Measurements from ENCODE around the gene TMEM100. TPM values are rescaled to one million over a fixed set of nuclear protein-coding genes. Genes with fewer than 3 reads are reported as not detected.

Gene TMEM100
- total and polyA plus RNA-seq, 10 of the 15 experiments (the other 5 are each of a cell fraction or from before 2014, with no cell fraction given), result not detected

DNA sequence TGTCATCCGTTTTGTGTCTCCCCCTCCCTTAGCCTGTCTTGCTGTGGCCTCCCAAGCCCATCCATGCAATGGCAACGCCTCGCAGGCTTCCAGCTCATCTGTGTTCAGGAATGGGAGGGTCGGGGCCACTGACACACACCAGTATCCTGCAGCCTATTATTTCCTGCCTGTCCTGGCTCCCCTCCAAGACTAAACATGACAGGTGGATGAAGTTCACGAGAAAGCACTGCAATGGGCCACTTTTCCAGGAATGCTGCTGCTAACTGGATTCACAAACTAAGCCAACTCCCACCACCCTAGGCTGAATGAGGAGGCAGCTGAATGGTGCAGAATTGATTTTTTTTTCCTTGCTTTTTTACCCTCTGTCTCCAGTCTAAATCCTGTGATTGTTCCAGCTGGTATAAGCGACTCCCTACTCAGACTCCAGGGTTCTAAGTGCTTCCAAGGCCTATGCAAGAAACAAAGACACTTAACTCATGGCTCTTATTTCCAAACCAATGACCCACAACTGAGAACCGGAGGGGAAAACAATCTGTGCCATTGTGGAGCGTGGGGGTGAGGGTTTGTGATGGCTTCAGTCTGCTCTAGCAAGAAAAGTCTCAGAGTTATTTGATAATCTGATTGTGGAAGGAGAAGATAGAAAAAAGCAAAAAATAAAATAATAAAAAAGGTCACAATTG is 23.3 kb downstream of the TMEM100 start:
- FAIRE-seq, result no peak
- Histone ChIP-seq H3K9me3 (replicated peaks; ENCODE audit: control insufficient read depth, insufficient read depth, low read length) (no peaks in the 10 kb centered on the region; the same call in 2 of the 3 replicates), H3K4me1 (ENCODE audit: control insufficient read depth, insufficient read depth, low read length) (no peaks in the 10 kb centered on the region), H3K4me3 (no peak overlapping the region), H3K79me2 (ENCODE audit: control insufficient read depth, insufficient read depth, low read length) (no peaks in the 10 kb centered on the region), H3K4me2 (ENCODE audit: control insufficient read depth, insufficient read depth) (no peak overlapping the region), H3K27me3 (replicated peaks in 1 of 2; ENCODE audit: control insufficient read depth in 2 of 2, insufficient read depth in 2 of 2, low read length in 1 of 2) (no peaks in the 10 kb centered on the region), H3K36me3 (ENCODE audit: control insufficient read depth in 2 of 2, insufficient read depth in 2 of 2, low read length in 1 of 2) (no peaks in the 10 kb centered on the region), H3K27ac (ENCODE audit: control insufficient read depth, insufficient read depth) (no peak overlapping the region), H3K9ac (ENCODE audit: control insufficient read depth, insufficient read depth, low read length) (no peak overlapping the region), H4K20me1 (ENCODE audit: control insufficient read depth, insufficient read depth) (no peaks in the 10 kb centered on the region), H2AFZ (ENCODE audit: control insufficient read depth, low read depth, low read length) (no peak overlapping the region)
- no peak for ATAC-seq
- in situ Hi-C loops (cut with MboI) (no loop called here), intact Hi-C loops (cut with micrococcal nuclease; ENCODE audit: unreplicated experiment) (no loop called here)
- BruUV-seq (replicated peaks), result no TSS peak
- no peak for DNase-seq (ENCODE audit: low read depth, low spot score)
- POLR2A ChIA-PET, result no interaction called here
- SMC1A ChIA-PET (ENCODE audit: uncharacterized antibody, unreplicated experiment), result interaction anchor here (0.6 kb wide), 2 partner anchors 625 to 1046 kb away, joined by 3 read pairs; no protein-coding TSS in a partner anchor
- WGBS (ENCODE audit: insufficient coverage, insufficient replicate concordance, low lambda C conversion rate, missing lambda C conversion rate), result under 1% methylated on average over 8 of the region's 8 CpGs
- RAD21 ChIA-PET (ENCODE audit: unreplicated experiment), result no interaction called here
- CTCF ChIA-PET, result no interaction called here
- no peak for TF ChIP-seq GATAD2B (conservative IDR thresholded peaks at IDR 0.05; ENCODE audit: low read depth)
- TF ChIP-seq RB1 (IDR thresholded peaks at IDR 0.05; ENCODE audit: borderline replicate concordance), result no peak
- TF ChIP-seq, protein P1, sequence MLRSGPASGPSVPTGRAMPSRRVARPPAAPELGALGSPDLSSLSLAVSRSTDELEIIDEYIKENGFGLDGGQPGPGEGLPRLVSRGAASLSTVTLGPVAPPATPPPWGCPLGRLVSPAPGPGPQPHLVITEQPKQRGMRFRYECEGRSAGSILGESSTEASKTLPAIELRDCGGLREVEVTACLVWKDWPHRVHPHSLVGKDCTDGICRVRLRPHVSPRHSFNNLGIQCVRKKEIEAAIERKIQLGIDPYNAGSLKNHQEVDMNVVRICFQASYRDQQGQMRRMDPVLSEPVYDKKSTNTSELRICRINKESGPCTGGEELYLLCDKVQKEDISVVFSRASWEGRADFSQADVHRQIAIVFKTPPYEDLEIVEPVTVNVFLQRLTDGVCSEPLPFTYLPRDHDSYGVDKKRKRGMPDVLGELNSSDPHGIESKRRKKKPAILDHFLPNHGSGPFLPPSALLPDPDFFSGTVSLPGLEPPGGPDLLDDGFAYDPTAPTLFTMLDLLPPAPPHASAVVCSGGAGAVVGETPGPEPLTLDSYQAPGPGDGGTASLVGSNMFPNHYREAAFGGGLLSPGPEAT (IDR thresholded peaks at IDR 0.05; ENCODE audit: low read depth), result no peak
- no peak for TF ChIP-seq RAD51 (IDR thresholded peaks at IDR 0.05)
- no peak for TF ChIP-seq IKZF1 (conservative IDR thresholded peaks at IDR 0.05)
- TF ChIP-seq RFX5 (IDR thresholded peaks at IDR 0.05; ENCODE audit: low read depth, low read length), result no peak
- TF ChIP-seq, protein P2, sequence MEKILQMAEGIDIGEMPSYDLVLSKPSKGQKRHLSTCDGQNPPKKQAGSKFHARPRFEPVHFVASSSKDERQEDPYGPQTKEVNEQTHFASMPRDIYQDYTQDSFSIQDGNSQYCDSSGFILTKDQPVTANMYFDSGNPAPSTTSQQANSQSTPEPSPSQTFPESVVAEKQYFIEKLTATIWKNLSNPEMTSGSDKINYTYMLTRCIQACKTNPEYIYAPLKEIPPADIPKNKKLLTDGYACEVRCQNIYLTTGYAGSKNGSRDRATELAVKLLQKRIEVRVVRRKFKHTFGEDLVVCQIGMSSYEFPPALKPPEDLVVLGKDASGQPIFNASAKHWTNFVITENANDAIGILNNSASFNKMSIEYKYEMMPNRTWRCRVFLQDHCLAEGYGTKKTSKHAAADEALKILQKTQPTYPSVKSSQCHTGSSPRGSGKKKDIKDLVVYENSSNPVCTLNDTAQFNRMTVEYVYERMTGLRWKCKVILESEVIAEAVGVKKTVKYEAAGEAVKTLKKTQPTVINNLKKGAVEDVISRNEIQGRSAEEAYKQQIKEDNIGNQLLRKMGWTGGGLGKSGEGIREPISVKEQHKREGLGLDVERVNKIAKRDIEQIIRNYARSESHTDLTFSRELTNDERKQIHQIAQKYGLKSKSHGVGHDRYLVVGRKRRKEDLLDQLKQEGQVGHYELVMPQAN (conservative IDR thresholded peaks at IDR 0.05), result no peak
- TF ChIP-seq, protein P3, sequence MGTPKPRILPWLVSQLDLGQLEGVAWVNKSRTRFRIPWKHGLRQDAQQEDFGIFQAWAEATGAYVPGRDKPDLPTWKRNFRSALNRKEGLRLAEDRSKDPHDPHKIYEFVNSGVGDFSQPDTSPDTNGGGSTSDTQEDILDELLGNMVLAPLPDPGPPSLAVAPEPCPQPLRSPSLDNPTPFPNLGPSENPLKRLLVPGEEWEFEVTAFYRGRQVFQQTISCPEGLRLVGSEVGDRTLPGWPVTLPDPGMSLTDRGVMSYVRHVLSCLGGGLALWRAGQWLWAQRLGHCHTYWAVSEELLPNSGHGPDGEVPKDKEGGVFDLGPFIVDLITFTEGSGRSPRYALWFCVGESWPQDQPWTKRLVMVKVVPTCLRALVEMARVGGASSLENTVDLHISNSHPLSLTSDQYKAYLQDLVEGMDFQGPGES (IDR thresholded peaks at IDR 0.05), result no peak
- TF ChIP-seq, protein P4, sequence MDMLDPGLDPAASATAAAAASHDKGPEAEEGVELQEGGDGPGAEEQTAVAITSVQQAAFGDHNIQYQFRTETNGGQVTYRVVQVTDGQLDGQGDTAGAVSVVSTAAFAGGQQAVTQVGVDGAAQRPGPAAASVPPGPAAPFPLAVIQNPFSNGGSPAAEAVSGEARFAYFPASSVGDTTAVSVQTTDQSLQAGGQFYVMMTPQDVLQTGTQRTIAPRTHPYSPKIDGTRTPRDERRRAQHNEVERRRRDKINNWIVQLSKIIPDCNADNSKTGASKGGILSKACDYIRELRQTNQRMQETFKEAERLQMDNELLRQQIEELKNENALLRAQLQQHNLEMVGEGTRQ (IDR thresholded peaks at IDR 0.05; ENCODE audit: borderline replicate concordance, low read depth, low read length), result no peak
- no peak for TF ChIP-seq SIX5 (IDR thresholded peaks at IDR 0.05; ENCODE audit: low read depth, low read length, severe bottlenecking)
- TF ChIP-seq, protein P5, sequence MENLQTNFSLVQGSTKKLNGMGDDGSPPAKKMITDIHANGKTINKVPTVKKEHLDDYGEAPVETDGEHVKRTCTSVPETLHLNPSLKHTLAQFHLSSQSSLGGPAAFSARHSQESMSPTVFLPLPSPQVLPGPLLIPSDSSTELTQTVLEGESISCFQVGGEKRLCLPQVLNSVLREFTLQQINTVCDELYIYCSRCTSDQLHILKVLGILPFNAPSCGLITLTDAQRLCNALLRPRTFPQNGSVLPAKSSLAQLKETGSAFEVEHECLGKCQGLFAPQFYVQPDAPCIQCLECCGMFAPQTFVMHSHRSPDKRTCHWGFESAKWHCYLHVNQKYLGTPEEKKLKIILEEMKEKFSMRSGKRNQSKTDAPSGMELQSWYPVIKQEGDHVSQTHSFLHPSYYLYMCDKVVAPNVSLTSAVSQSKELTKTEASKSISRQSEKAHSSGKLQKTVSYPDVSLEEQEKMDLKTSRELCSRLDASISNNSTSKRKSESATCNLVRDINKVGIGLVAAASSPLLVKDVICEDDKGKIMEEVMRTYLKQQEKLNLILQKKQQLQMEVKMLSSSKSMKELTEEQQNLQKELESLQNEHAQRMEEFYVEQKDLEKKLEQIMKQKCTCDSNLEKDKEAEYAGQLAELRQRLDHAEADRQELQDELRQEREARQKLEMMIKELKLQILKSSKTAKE (IDR thresholded peaks at IDR 0.05; ENCODE audit: low read depth, poor library complexity, severe bottlenecking), result no peak

Data from GM12878 (cell line).